ENCODE data around the gene IQGAP2.

- TF ChIP-seq POLR2AphosphoS5 (IDR thresholded peaks at IDR 0.05; ENCODE audit: low read depth, low read length) (no peak), CTCF (IDR thresholded peaks at IDR 0.05) (no peak), TCF7L2 (IDR thresholded peaks at IDR 0.05; ENCODE audit: low read depth, low read length) (no peak), REST (IDR thresholded peaks at IDR 0.05; ENCODE audit: insufficient read depth in 1 of 2, low read depth in 2 of 2, low read length in 1 of 2) (no peak)
These were observed 111.6 kb downstream of the IQGAP2 start for GRCh38 chr5:76514713-76515112.
